Tibial nerve (tissue), 4 donors: Measurements from ENCODE around the gene TCHH. TPM values are rescaled to one million over a fixed set of nuclear protein-coding genes. Genes with fewer than 3 reads are reported as not detected.

Experiments used
- DNase-seq, 2 donors: peaks; one replicate each; pipeline ENCODE4 v3.0.0-alpha.2; 2019; ENCODE audit warnings: low spot score in 2 of 2
- H3K27ac ChIP-seq, 4 donors: fragments of 200-600 bp; sonication (generic) in 3 of 4; one replicate each; pipeline ENCODE4 v1.5.1; 2017 to 2019; ENCODE audit warnings: mild to moderate bottlenecking in 1 of 4
- H3K27me3 ChIP-seq, 2 donors: fragments of 200-600 bp; sonication (generic) in 1 of 2; one replicate each; pipeline versions ENCODE4 v1.5.1 to v1.6.0; 2017 to 2019
- H3K36me3 ChIP-seq, 3 donors: fragments of 200-600 bp; sonication (generic); one replicate each; pipeline ENCODE4 v1.5.1; 2018 to 2019
- H3K4me1 ChIP-seq, 4 donors: fragments of 200-600 bp; sonication (generic) in 3 of 4; one replicate each; pipeline ENCODE4 v1.5.1; 2017 to 2019
- H3K4me3 ChIP-seq, 4 donors: fragments of 200-600 bp; sonication (generic) in 3 of 4; one replicate each; pipeline ENCODE4 v1.5.1; 2017 to 2019; ENCODE audit warnings: mild to moderate bottlenecking in 1 of 4, moderate library complexity in 1 of 4
- H3K9me3 ChIP-seq, 4 donors: fragments of 200-600 bp; sonication (generic) in 3 of 4; one replicate each; pipeline ENCODE4 v1.5.1; 2017 to 2019
- CTCF ChIP-seq, 5 experiments: fragments of 200-600 bp in 3 of 5; fragments of 450-650 bp in 2 of 5; sonication (generic) in 3 of 5; IDR thresholded peaks; one replicate each; pipeline ENCODE4 v1.5.1; 2016 to 2019; ENCODE audit warnings: antibody characterized with exemption in 5 of 5, mild to moderate bottlenecking in 3 of 5, moderate library complexity in 2 of 5
- EP300 ChIP-seq, 2 donors: sonication (generic); formaldehyde crosslinking; IDR thresholded peaks; one replicate each; pipeline ENCODE4 v1.6.1; 2017; ENCODE audit warnings: antibody characterized with exemption in 2 of 2, mild to moderate bottlenecking in 1 of 2
- POLR2A ChIP-seq, 2 donors: fragments of 450-650 bp; IDR thresholded peaks; one replicate each; pipeline ENCODE4 v1.6.1; 2017; ENCODE audit warnings: antibody characterized with exemption in 2 of 2, mild to moderate bottlenecking in 2 of 2, moderate library complexity in 2 of 2
- WGBS, 2 donors: methylation state at CpG; one replicate each; pipeline ENCODE4 v1.1.5; 2018; 5-methylcytosine and 5-hydroxymethylcytosine counted together
- total RNA-seq, 4 donors: library from RNA; depleted of rRNA; stranded (reverse); fragments of >200 nt; gene quantifications; one replicate each; pipeline ENCODE4 v1.1.0, GENCODE V29; 2016

Gene TCHH
- total RNA-seq, 4 donors from 2014 or later: under 0.01 to 0.60 (median 0.22) TPM; not detected in 1

- WGBS, 2 donors: 1 to 2% methylated on average over 44 of the region's 44 CpGs
- Histone ChIP-seq H3K27me3 (peaks cover 0 to 87% of the 10 kb centered on the region in 2 donors), H3K4me3 (peak overlapping the region; percentile 0 to 54 (median 23)), H3K9me3 (peaks cover 0 to 23% (median 2%) of the 10 kb centered on the region in 4 donors), H3K27ac (no peak overlapping the region), H3K36me3 (no peaks in the 10 kb centered on the region), H3K4me1 (peaks cover 0 to 53% (median 23%) of the 10 kb centered on the region in 4 donors)
- no peak for TF ChIP-seq POLR2A (IDR thresholded peaks at IDR 0.05)
- no peak for TF ChIP-seq CTCF (IDR thresholded peaks at IDR 0.05)
- no peak for TF ChIP-seq EP300 (IDR thresholded peaks at IDR 0.05)
- no peak for DNase-seq
Observed at GRCh38 chr1:152111515-152111968, 3.7 kb downstream of the TCHH start.

GRCh38 chr1:152110860-152111514 is 4.3 kb downstream of the TCHH start:
- DNase-seq: no peak
- peaks cover 0 to 53% (median 23%) of the 10 kb centered on the region in 4 donors for H3K4me1 ChIP-seq

GRCh38 chr1:152110365-152110859 is 4.8 kb downstream of the TCHH start:
- H3K4me3 ChIP-seq: peak overlapping the region; percentile 5 to 54 (median 28)
- no peak for TF ChIP-seq POLR2A (IDR thresholded peaks at IDR 0.05)
- TF ChIP-seq EP300 (IDR thresholded peaks at IDR 0.05): no peak
- no peak for TF ChIP-seq CTCF (IDR thresholded peaks at IDR 0.05)
- peaks cover 0 to 91% of the 10 kb centered on the region in 2 donors for H3K27me3 ChIP-seq
- H3K27ac ChIP-seq: no peak overlapping the region
- H3K4me1 ChIP-seq: peaks cover 0 to 53% (median 23%) of the 10 kb centered on the region in 4 donors
- WGBS, 2 donors: 7 to 13% methylated on average over 31 of the region's 31 CpGs
- no peaks in the 10 kb centered on the region for H3K36me3 ChIP-seq
- peaks cover 0 to 23% (median 2%) of the 10 kb centered on the region in 4 donors for H3K9me3 ChIP-seq
- no peak for DNase-seq

More at GRCh38 chr1:152110860-152111514, 4.3 kb downstream of the TCHH start:
- peak overlapping the region; percentile 5 to 54 (median 28) for H3K4me3 ChIP-seq
- TF ChIP-seq EP300 (IDR thresholded peaks at IDR 0.05): no peak
- no peak for TF ChIP-seq POLR2A (IDR thresholded peaks at IDR 0.05)
- no peak for TF ChIP-seq CTCF (IDR thresholded peaks at IDR 0.05)
- H3K27me3 ChIP-seq: peaks cover 0 to 91% of the 10 kb centered on the region in 2 donors
- WGBS, 2 donors: 2 to 3% methylated on average over 60 of the region's 60 CpGs
- H3K9me3 ChIP-seq: peaks cover 0 to 23% (median 2%) of the 10 kb centered on the region in 4 donors
- no peaks in the 10 kb centered on the region for H3K36me3 ChIP-seq
- no peak overlapping the region for H3K27ac ChIP-seq

- TF ChIP-seq EP300 (IDR thresholded peaks at IDR 0.05): no peak
- no peak for TF ChIP-seq CTCF (IDR thresholded peaks at IDR 0.05)
- TF ChIP-seq POLR2A (IDR thresholded peaks at IDR 0.05): no peak
- Histone ChIP-seq H3K27ac (no peak overlapping the region), H3K4me3 (peak overlapping the region in 3 of 4 donors; percentile 19 to 54 (median 41)), H3K36me3 (no peaks in the 10 kb centered on the region), H3K27me3 (peaks cover 0 to 90% of the 10 kb centered on the region in 2 donors), H3K9me3 (peaks cover 0 to 23% (median 2%) of the 10 kb centered on the region in 4 donors), H3K4me1 (peaks cover 0 to 53% (median 23%) of the 10 kb centered on the region in 4 donors)
- no peak for DNase-seq
- 10 to 26% methylated on average over 15 of the region's 15 CpGs for WGBS, 2 donors
Observed at GRCh38 chr1:152109998-152110294, 5.3 kb downstream of the TCHH start.
